ENCODE results near the gene DCLK1.
A peak's percentile ranks its signal among the peaks of the same experiment; 100 is the strongest.

DNA sequence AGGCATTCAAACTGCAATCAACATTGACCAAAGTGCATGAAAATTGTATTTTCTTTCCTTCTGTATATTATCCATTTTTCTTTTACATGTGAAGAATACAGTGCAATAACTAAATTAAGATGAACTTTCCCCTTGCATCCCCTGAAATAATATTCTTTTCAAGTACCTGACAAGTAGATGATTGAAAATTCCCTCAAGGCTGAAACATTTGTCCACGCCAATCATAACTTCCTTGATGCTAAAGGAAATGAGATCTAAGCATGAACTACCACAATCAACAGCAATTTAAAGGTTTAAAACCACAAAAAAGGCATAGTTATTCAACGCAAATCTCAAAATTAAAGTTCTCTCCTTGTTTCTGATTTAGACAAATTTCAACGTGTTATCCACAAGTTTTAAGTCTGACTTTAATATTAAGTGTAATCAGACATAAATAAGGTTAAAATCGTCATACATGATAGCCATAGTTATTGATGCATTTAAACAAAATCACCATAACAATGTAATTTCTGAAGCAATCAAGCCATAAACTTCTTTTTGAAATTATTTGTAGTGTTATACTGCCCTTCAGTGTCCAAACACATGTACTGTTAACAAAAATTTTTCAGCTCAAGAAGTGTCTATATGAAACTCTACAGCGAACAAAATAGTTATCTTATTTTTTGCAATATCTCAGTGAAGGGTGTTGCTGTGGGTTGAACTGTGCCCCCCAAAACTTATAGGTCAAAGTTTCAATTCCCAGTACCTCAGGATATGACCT lies 169.5 kb downstream of the DCLK1 start:
- TF ChIP-seq CTCF (conservative IDR thresholded peaks at IDR 0.05; ENCODE audit: low read length) (0 out of 2 replicates have a peak, but pooled peaks have one; percentile 22), EZH2phosphoT487 (IDR thresholded peaks at IDR 0.05; ENCODE audit: borderline replicate concordance) (no peak)

All from Loucy (cell line).